ENCODE results near the gene KMT2A.

The KMT2A gene

GRCh38 chr11:118491041-118491440 lies 54.7 kb downstream of the KMT2A start:
- no peak for DNase-seq

GRCh38 chr11:118497831-118498230 lies 61.5 kb downstream of the KMT2A start:
- no peak for DNase-seq

- no peak for DNase-seq
Observed at GRCh38 chr11:118503216-118503615, 66.9 kb downstream of the KMT2A start.

- no peak for DNase-seq
Observed at GRCh38 chr11:118511601-118512000, 75.3 kb downstream of the KMT2A start.

- DNase-seq = no peak
Observed at GRCh38 chr11:118514103-118514502, 77.8 kb downstream of the KMT2A start.

- no peak for DNase-seq
Observed at GRCh38 chr11:118519549-118519948, 83.3 kb downstream of the KMT2A start.

GRCh38 chr11:118521892-118522311 lies 85.6 kb downstream of the KMT2A start:
- DNase-seq = no peak

- DNase-seq = no peak
Observed at GRCh38 chr11:118522571-118523072, 86.3 kb downstream of the KMT2A start.

GRCh38 chr11:118524356-118524755 lies 88.1 kb downstream of the KMT2A start:
- no peak for DNase-seq

- no peak for DNase-seq
Observed at GRCh38 chr11:118524757-118525470, 88.6 kb downstream of the KMT2A start.

- DNase-seq = no peak
Observed at GRCh38 chr11:118526688-118527087, 90.4 kb downstream of the KMT2A start.

- DNase-seq = no peak
Observed at GRCh38 chr11:118527109-118527508, 90.8 kb downstream of the KMT2A start, which contains the start of gene TTC36. TTC36 (plus strand) TSS chr11:118527474; CDS start chr11:118527495, 21 bp downstream.

GRCh38 chr11:118528511-118528910 lies 92.2 kb downstream of the KMT2A start:
- no peak for DNase-seq

GRCh38 chr11:118529584-118530175 lies 93.4 kb downstream of the KMT2A start:
- DNase-seq = no peak

GRCh38 chr11:118530180-118530682 lies 93.9 kb downstream of the KMT2A start:
- DNase-seq = peak; percentile 69

GRCh38 chr11:118530683-118531596 lies 94.6 kb downstream of the KMT2A start, which contains the start of gene TMEM25:
TMEM25 (plus strand) TSS chr11:118531192; CDS start chr11:118531802, 610 bp downstream.
- peak; percentile 82 for DNase-seq

- DNase-seq = no peak
Observed at GRCh38 chr11:118531597-118532084, 95.3 kb downstream of the KMT2A start.

GRCh38 chr11:118532091-118532490 lies 95.8 kb downstream of the KMT2A start:
- no peak for DNase-seq

- no peak for DNase-seq
Observed at GRCh38 chr11:118532852-118533768, 96.8 kb downstream of the KMT2A start.

GRCh38 chr11:118533769-118534729 lies 97.8 kb downstream of the KMT2A start:
- no peak for DNase-seq

Data from RPMI8226 (cell line).